ENCODE data around the gene HEBP1. TPM values are rescaled to one million over a fixed set of nuclear protein-coding genes. Genes with fewer than 3 reads are reported as not detected.

HEBP1 gene
- total RNA-seq, 1 experiment from 2014 or later: 22.2 TPM

- Histone ChIP-seq H2AK5ac (ENCODE audit: insufficient read length, low read length) (no peak overlapping the region), H3K4me2 (ENCODE audit: insufficient read depth, insufficient read length, low read length) (peak overlapping the region; percentile 80), H4K91ac (ENCODE audit: insufficient read length, low read depth, low read length) (no peak overlapping the region), H3K79me2 (ENCODE audit: insufficient read depth, low read length) (no peaks in the 10 kb centered on the region), H4K20me1 (ENCODE audit: control insufficient read depth, insufficient read depth, insufficient read length) (no peaks in the 10 kb centered on the region), H4K8ac (replicated peaks; ENCODE audit: insufficient read length, low read depth, low read length) (no peak overlapping the region), H2BK12ac (ENCODE audit: insufficient read length, low read depth, low read length) (no peak overlapping the region), H3K27ac (ENCODE audit: insufficient read length, low read depth, low read length) (no peak overlapping the region), H3K23me2 (ENCODE audit: insufficient read length, low read depth, low read length, poor library complexity, severe bottlenecking) (peaks cover 3% of the 10 kb centered on the region), H2BK20ac (ENCODE audit: low read depth, low read length, poor library complexity, severe bottlenecking) (no peak overlapping the region), H2AFZ (ENCODE audit: low read length) (no peak overlapping the region), H3K9ac (ENCODE audit: extremely low read depth, insufficient read length, low read length) (no peak overlapping the region), H3T11ph (ENCODE audit: low read length) (no peak overlapping the region), H3K18ac (ENCODE audit: insufficient read length, low read depth, low read length) (no peak overlapping the region), H3K23ac (ENCODE audit: insufficient read length, low read depth, low read length) (no peak overlapping the region), H2BK5ac (ENCODE audit: insufficient read length, low read length) (no peak overlapping the region), H2BK120ac (ENCODE audit: low read depth, low read length, poor library complexity, severe bottlenecking) (no peak overlapping the region), H4K5ac (ENCODE audit: insufficient read length, low read depth, low read length) (no peak overlapping the region), H3K79me1 (ENCODE audit: insufficient read depth, low read depth, low read length, poor library complexity, severe bottlenecking) (no peaks in the 10 kb centered on the region), H3K56ac (ENCODE audit: insufficient read length, low read depth, low read length) (no peak overlapping the region), H2BK15ac (ENCODE audit: low read depth, low read length) (no peak overlapping the region), H3K9me3 (ENCODE audit: control insufficient read depth, low read depth, low read length) (no peaks in the 10 kb centered on the region), H3K4ac (ENCODE audit: low read depth, low read length) (no peak overlapping the region), H3K27me3 (ENCODE audit: insufficient read depth, low read length) (no peaks in the 10 kb centered on the region), H3K14ac (ENCODE audit: insufficient read depth, low read length) (no peak overlapping the region), H3K4me1 (ENCODE audit: insufficient read depth, low read length) (no peaks in the 10 kb centered on the region; the same call in 1 of the 2 replicates)
- no CpG with 5 or more reads among the region's 8 CpGs for WGBS (ENCODE audit: extremely low coverage, insufficient read length, low lambda C conversion rate)
- Mint-ChIP-seq H3K27me3 (ENCODE audit: low read depth) (peaks cover 15% of the 10 kb centered on the region), H3K9me3 (no peaks in the 10 kb centered on the region), H3K27ac (peak overlapping the region in 1 of 3 experiments; percentile 21; a peak in 1 of 7 replicates), H3K4me1 (peaks cover 41 to 47% of the 10 kb centered on the region in 2 experiments), H3K36me3 (ENCODE audit: insufficient read depth in 1 of 3, low read depth in 3 of 3) (peaks cover 0 to 4% (median 0%) of the 10 kb centered on the region in 3 experiments; a peak in 2 of 7 replicates), H3K4me3 (peak overlapping the region; percentile 4 to 90; a peak in 3 of 5 replicates)
- no peak for TF ChIP-seq CTCF (conservative IDR thresholded peaks at IDR 0.05)
- no peak for DNase-seq
These were observed 45.8 kb upstream of the HEBP1 start for GRCh38 chr12:13045816-13046215.

Measured in H9 (cell line).